Measurements from ENCODE around the gene ARMC7. TPM values are rescaled to one million over a fixed set of nuclear protein-coding genes. Genes with fewer than 3 reads are reported as not detected.

ARMC7 gene
- total RNA-seq, 2 experiments from 2014 or later: 5.4 TPM

GRCh38 chr17:75152523-75152921, 42.8 kb downstream of the ARMC7 start:
- Mint-ChIP-seq H3K36me3 (ENCODE audit: low read depth) (peaks cover 28% of the 10 kb centered on the region), H3K27ac (peak overlapping the region; percentile 87), H3K9me3 (no peaks in the 10 kb centered on the region), H3K4me3 (peak overlapping the region; percentile 94), H3K4me1 (ENCODE audit: low read depth) (peaks cover 35% of the 10 kb centered on the region), H3K27me3 (no peaks in the 10 kb centered on the region)
- ChIA-PET CTCF (interaction anchor here (1.0 kb wide), 1 partner anchor 23 kb away, joined by 3 read pairs; no protein-coding TSS in a partner anchor), POLR2A (interaction anchor here (0.8 to 0.9 kb wide), 2 partner anchors 9 to 21 kb away, joined by 3 read pairs; partner anchors contain the start of gene NT5C)
- no peak for TF ChIP-seq CTCF (IDR thresholded peaks at IDR 0.05)
- ATAC-seq: no peak
- DNase-seq: no peak
- intact Hi-C loops (cut with micrococcal nuclease): loop anchor here (2.0 kb wide), 1 partner anchor 30 kb away; the partner anchor contains the start of gene SUMO2

- CTCF ChIA-PET: interaction anchor here (1.0 kb wide), 1 partner anchor 23 kb away, joined by 3 read pairs; no protein-coding TSS in a partner anchor
- POLR2A ChIA-PET: interaction anchor here (0.8 to 1.8 kb wide), 5 partner anchors 10 to 22 kb away, joined by 3 to 9 read pairs (median 4); partner anchors contain the start of gene NT5C
- Mint-ChIP-seq H3K27ac (peak overlapping the region; percentile 87), H3K36me3 (ENCODE audit: low read depth) (peaks cover 22% of the 10 kb centered on the region), H3K27me3 (no peaks in the 10 kb centered on the region), H3K4me1 (ENCODE audit: low read depth) (peaks cover 35% of the 10 kb centered on the region), H3K4me3 (peak overlapping the region; percentile 94), H3K9me3 (no peaks in the 10 kb centered on the region)
- TF ChIP-seq CTCF (IDR thresholded peaks at IDR 0.05): no peak
- intact Hi-C loops (cut with micrococcal nuclease): loop anchor here (2.0 kb wide), 1 partner anchor 30 kb away; the partner anchor contains the start of gene SUMO2
- DNase-seq (peak; percentile 47), ATAC-seq (no peak)
Measured at GRCh38 chr17:75152922-75153779, 43.4 kb downstream of the ARMC7 start.

GRCh38 chr17:75153780-75154194, 44.0 kb downstream of the ARMC7 start:
- Mint-ChIP-seq H3K4me3 (peak overlapping the region; percentile 94), H3K9me3 (no peaks in the 10 kb centered on the region), H3K27ac (peak overlapping the region; percentile 87), H3K4me1 (ENCODE audit: low read depth) (peaks cover 32% of the 10 kb centered on the region), H3K36me3 (ENCODE audit: low read depth) (peaks cover 16% of the 10 kb centered on the region), H3K27me3 (no peaks in the 10 kb centered on the region)
- no peak for TF ChIP-seq CTCF (IDR thresholded peaks at IDR 0.05)
- intact Hi-C loops (cut with micrococcal nuclease): loop anchor here (2.0 kb wide), 1 partner anchor 29 kb away; the partner anchor contains the start of gene SUMO2
- ATAC-seq (no peak), DNase-seq (peak; percentile 51)
- ChIA-PET POLR2A (interaction anchor here (0.6 to 1.9 kb wide), 25 partner anchors 8 to 136 kb away, joined by 3 to 9 read pairs (median 5); partner anchors contain the start of genes GGA3, NT5C, NUP85 and SLC25A19), CTCF (interaction anchor here (1.1 to 1.6 kb wide), 2 partner anchors 25 to 40 kb away, joined by 3 to 7 read pairs; no protein-coding TSS in a partner anchor)

GRCh38 chr17:75154195-75155106, 44.7 kb downstream of the ARMC7 start, which contains the start of gene JPT1:
JPT1 (minus strand) TSS chr17:75154512; CDS start chr17:75154397, 115 bp downstream.
- intact Hi-C loops (cut with micrococcal nuclease): no loop called here
- Mint-ChIP-seq H3K4me3 (peak within 1 kb of the TSS; percentile 94), H3K36me3 (ENCODE audit: low read depth) (peaks cover 15% of the 10 kb centered on the region), H3K27me3 (no peaks in the 10 kb centered on the region), H3K27ac (peak within 1 kb of the TSS; percentile 87), H3K9me3 (no peaks in the 10 kb centered on the region), H3K4me1 (ENCODE audit: low read depth) (peaks cover 34% of the 10 kb centered on the region)
- peak; percentile 98 for ATAC-seq
- ChIA-PET POLR2A (interaction anchor here (0.6 to 1.9 kb wide), 30 partner anchors 8 to 312 kb away, joined by 3 to 9 read pairs (median 4); partner anchors contain the start of genes GGA3, NT5C, NUP85 and SLC25A19), CTCF (interaction anchor here (1.1 to 1.6 kb wide), 3 partner anchors 17 to 41 kb away, joined by 3 to 7 read pairs (median 6); no protein-coding TSS in a partner anchor)
- TF ChIP-seq CTCF (IDR thresholded peaks at IDR 0.05): no peak
- peak; percentile 99 for DNase-seq

Data from activated CD8-positive, alpha-beta T cell treated with anti-CD3 and anti-CD28 coated beads for 36 hours (primary cell).